Osteoblast (primary cell): ENCODE results near the gene SPRY2. TPM values are rescaled to one million over a fixed set of nuclear protein-coding genes. Genes with fewer than 3 reads are reported as not detected.

Experiments used
- DNase-seq: peaks from one replicate; pipeline ENCODE4 v3.0.0; 2011; ENCODE audit warnings: low spot score, mixed read lengths; ENCODE audit not compliant: insufficient read length; ENCODE audit errors: missing footprints
- H2AFZ ChIP-seq: 2 replicates; pipeline ENCODE4 v1.6.0; 2011; ENCODE audit warnings: mild to moderate bottlenecking, low read length
- H3K27ac ChIP-seq: 2 replicates; pipeline ENCODE4 v1.5.1; 2011; ENCODE audit warnings: mild to moderate bottlenecking, low read depth, low read length, moderate library complexity
- H3K27me3 ChIP-seq: 2 replicates; pipeline ENCODE4 v1.6.0; 2012; ENCODE audit warnings: mild to moderate bottlenecking, control low read depth, inconsistent platforms, low read length, moderate library complexity; ENCODE audit not compliant: insufficient read depth
- H3K36me3 ChIP-seq: 2 replicates; pipeline ENCODE4 v1.5.1; 2011; ENCODE audit warnings: mild to moderate bottlenecking, low read length, control low read depth, moderate library complexity; ENCODE audit not compliant: insufficient read depth
- H3K4me1 ChIP-seq: 2 replicates; pipeline ENCODE4 v1.5.1; 2011; ENCODE audit warnings: mild to moderate bottlenecking, low read length, control low read depth, moderate library complexity; ENCODE audit not compliant: insufficient read depth
- H3K4me2 ChIP-seq: 2 replicates; pipeline ENCODE4 v1.6.0; 2011; ENCODE audit warnings: mild to moderate bottlenecking, low read length; ENCODE audit not compliant: insufficient read depth
- H3K4me3 ChIP-seq: fragments of 200-600 bp; sonication (generic); 3 replicates; pipeline ENCODE4 v1.5.1; 2012; ENCODE audit warnings: mild to moderate bottlenecking, low read length, inconsistent platforms; ENCODE audit not compliant: insufficient read depth
- H3K79me2 ChIP-seq: 2 replicates; pipeline ENCODE4 v1.6.0; 2012; ENCODE audit warnings: mild to moderate bottlenecking, low read length, control low read depth, inconsistent platforms; ENCODE audit not compliant: insufficient read depth
- H3K9me3 ChIP-seq: 2 replicates; pipeline ENCODE4 v1.5.1; 2011; ENCODE audit warnings: low read depth, low read length, control low read depth
- H4K20me1 ChIP-seq: 2 replicates; pipeline ENCODE4 v1.6.0; 2012; ENCODE audit warnings: mild to moderate bottlenecking, low read length, control low read depth; ENCODE audit not compliant: insufficient read depth
- CTCF ChIP-seq: IDR thresholded peaks from 2 replicates; pipeline ENCODE4 v1.5.1; 2011; ENCODE audit warnings: mild to moderate bottlenecking, low read depth, low read length, moderate library complexity; ENCODE audit errors: extremely low read depth
- total RNA-seq: library from RNA; depleted of rRNA; stranded (reverse); fragments of >200 nt; gene quantifications from 2 replicates; pipeline ENCODE4 v1.2.3, GENCODE V29; 2012

SPRY2 gene
- total RNA-seq, 1 donor = 6.5 TPM

GRCh38 chr13:80388506-80388905 is 47.6 kb upstream of the SPRY2 start:
- Histone ChIP-seq H2AFZ (no peak overlapping the region), H3K4me3 (no peak overlapping the region), H3K9me3 (no peaks in the 10 kb centered on the region), H3K27me3 (peaks cover 2% of the 10 kb centered on the region), H3K4me1 (no peaks in the 10 kb centered on the region), H3K4me2 (no peak overlapping the region), H3K79me2 (no peaks in the 10 kb centered on the region), H3K27ac (no peak overlapping the region), H3K36me3 (no peaks in the 10 kb centered on the region), H4K20me1 (no peaks in the 10 kb centered on the region)
- TF ChIP-seq CTCF = no peak
- DNase-seq = no peak

- H3K4me2 ChIP-seq = no peak overlapping the region
- no peaks in the 10 kb centered on the region for H4K20me1 ChIP-seq
- no peak overlapping the region for H3K27ac ChIP-seq
- H3K79me2 ChIP-seq = no peaks in the 10 kb centered on the region
- no peaks in the 10 kb centered on the region for H3K9me3 ChIP-seq
- no peak for TF ChIP-seq CTCF
- H2AFZ ChIP-seq = no peak overlapping the region
- peaks cover 2% of the 10 kb centered on the region for H3K27me3 ChIP-seq
- H3K36me3 ChIP-seq = no peaks in the 10 kb centered on the region
- no peaks in the 10 kb centered on the region for H3K4me1 ChIP-seq
- H3K4me3 ChIP-seq = no peak overlapping the region
- no peak for DNase-seq
These were observed 45.7 kb upstream of the SPRY2 start for GRCh38 chr13:80386592-80386991.

GRCh38 chr13:80386002-80386401 is 45.1 kb upstream of the SPRY2 start:
- no peak overlapping the region for H2AFZ ChIP-seq
- no peaks in the 10 kb centered on the region for H3K9me3 ChIP-seq
- no peaks in the 10 kb centered on the region for H3K36me3 ChIP-seq
- H3K4me1 ChIP-seq = no peaks in the 10 kb centered on the region
- no peak overlapping the region for H3K27ac ChIP-seq
- no peak for DNase-seq
- H3K79me2 ChIP-seq = no peaks in the 10 kb centered on the region
- H3K27me3 ChIP-seq = peaks cover 2% of the 10 kb centered on the region
- no peak for TF ChIP-seq CTCF
- no peak overlapping the region for H3K4me3 ChIP-seq
- H3K4me2 ChIP-seq = no peak overlapping the region
- H4K20me1 ChIP-seq = no peaks in the 10 kb centered on the region

- H3K4me3 ChIP-seq = no peak overlapping the region
- H4K20me1 ChIP-seq = no peaks in the 10 kb centered on the region
- no peak overlapping the region for H3K4me2 ChIP-seq
- H2AFZ ChIP-seq = no peak overlapping the region
- no peaks in the 10 kb centered on the region for H3K4me1 ChIP-seq
- H3K79me2 ChIP-seq = no peaks in the 10 kb centered on the region
- H3K27ac ChIP-seq = no peak overlapping the region
- H3K27me3 ChIP-seq = peaks cover 2% of the 10 kb centered on the region
- H3K9me3 ChIP-seq = no peaks in the 10 kb centered on the region
- no peak for TF ChIP-seq CTCF
- no peaks in the 10 kb centered on the region for H3K36me3 ChIP-seq
- DNase-seq = no peak
These were observed 41.6 kb upstream of the SPRY2 start for GRCh38 chr13:80382576-80382975.
